ENCODE results near the gene ZDHHC24. TPM values are rescaled to one million over a fixed set of nuclear protein-coding genes. Genes with fewer than 3 reads are reported as not detected.
"Not testable (repeated sequence)": the region's sequence is repeated elsewhere in the genome, so short reads cannot be mapped to it uniquely, and the experiment has no call there.

Gene ZDHHC24
- total RNA-seq, 1 donor from 2014 or later, result 26.2 TPM

DNA sequence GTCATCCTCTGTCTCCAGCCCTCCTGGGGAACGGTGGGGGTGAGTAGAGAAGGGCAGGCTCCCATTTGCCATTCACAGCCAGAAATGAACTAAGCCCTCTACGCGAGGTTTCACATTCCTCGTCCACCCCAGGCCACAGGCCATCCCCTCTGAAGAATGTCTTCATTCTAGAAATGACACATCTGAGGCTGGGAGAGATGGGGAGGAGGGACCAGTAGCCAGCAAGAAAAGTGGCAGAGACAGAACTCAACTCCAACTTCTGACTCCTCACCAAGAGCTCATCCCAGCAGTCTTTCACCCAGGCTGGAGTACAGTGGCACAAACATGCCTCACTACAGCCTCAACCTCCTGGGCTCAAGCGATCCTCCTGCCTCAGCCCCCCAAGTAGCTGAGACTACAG lies 19.1 kb upstream of the ZDHHC24 start:
- DNase-seq, result no peak

DNA sequence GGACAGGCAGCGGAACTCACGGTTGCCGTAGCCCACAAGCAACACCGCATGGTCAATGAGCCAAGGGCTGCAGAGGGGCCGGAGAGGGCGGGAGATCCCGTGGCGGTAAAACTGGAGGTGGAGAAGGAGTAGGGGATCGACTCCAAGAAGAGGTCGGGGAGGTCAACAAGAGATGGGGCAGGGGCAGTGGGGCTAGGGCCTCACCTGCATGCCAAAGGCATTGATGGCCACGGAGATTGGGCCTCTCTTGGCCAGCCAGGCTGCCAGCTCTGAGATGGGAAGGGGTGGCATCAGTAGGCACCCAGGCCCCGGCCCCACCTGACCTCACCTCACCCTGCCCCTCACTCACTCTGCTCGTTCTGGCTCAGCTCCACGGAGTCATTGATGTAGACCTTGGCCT lies 18.7 kb upstream of the ZDHHC24 start:
- DNase-seq, result no peak

DNA sequence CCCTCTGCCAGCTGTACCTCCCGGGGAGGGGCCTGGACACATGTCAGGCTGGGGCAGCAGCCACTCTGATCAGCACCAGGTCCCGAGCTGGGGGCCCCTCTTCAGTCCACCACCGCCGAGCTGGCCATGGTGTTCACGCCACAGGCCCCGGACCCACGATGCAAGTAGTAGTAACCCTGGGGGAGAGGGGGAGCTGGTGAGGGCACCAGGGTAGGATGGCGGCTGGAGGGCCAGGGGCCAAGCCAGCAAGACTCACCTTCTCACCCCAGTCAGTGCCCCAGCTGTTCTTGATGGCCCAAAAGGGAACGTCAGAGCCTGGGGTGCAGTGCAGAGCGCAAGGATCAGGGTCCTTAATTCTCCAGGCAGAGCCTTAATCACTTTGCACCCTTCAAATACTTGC lies 18.0 kb upstream of the ZDHHC24 start:
- no peak for DNase-seq

DNA sequence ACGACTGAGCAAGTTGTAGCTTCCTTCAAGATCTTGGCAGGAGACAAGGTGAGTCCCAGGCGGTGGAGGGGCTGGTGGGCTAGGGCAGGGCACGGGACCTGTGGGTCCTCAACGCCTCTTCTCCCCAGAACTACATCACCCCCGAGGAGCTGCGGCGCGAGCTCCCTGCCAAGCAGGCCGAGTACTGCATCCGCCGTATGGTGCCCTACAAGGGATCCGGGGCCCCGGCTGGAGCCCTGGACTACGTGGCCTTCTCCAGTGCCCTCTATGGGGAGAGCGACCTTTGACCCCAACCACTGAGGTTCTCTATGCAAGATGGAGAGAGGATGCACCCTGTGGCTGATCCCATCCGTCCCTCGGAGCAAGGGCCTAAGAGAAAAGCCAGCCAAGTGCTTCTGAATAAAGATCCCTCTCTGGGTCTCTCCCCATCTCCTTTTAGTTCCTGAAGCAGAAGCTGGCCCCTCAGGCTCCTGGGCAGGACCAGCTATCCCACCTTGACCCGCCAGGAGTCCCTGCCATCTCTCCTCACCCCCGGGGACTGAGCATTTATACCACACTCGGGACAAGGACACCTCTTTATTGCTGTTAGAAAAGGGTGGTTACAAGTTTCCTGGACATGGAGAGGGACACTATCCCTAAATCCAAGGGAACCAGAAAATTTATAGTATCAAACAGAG lies 17.2 kb upstream of the ZDHHC24 start:
- no peak for DNase-seq

DNA sequence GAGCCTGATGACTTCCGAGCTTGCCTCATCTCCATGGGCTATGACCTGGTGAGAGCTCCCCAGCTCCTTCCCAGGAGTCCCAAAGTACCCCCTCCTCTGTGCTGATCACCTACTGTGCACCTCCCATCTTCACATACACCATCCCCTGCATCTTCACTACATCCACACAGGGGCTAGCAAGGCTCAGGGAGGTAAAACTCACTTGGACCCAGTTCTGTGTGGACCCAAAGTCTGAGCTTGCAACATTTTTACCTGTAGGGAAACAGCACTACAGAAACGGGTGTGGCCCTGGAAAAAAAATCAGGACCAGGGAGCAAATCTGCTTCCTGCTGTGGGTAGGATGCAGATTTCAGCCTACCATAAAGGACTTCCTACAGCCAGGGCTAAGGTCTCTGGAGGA lies 16.4 kb upstream of the ZDHHC24 start:
- DNase-seq, result no peak

DNA sequence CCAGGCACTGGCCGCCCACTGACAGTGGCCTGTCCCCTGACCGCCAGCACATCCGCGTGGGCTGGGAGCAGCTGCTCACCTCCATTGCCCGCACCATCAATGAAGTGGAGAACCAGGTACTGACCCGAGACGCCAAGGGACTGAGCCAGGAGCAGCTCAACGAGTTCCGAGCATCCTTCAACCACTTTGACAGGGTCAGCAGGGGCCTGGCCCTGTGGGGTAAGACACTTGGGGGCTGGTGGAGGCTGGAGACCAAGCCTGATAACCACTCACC lies 16.1 kb upstream of the ZDHHC24 start:
- DNase-seq, result no peak

DNA sequence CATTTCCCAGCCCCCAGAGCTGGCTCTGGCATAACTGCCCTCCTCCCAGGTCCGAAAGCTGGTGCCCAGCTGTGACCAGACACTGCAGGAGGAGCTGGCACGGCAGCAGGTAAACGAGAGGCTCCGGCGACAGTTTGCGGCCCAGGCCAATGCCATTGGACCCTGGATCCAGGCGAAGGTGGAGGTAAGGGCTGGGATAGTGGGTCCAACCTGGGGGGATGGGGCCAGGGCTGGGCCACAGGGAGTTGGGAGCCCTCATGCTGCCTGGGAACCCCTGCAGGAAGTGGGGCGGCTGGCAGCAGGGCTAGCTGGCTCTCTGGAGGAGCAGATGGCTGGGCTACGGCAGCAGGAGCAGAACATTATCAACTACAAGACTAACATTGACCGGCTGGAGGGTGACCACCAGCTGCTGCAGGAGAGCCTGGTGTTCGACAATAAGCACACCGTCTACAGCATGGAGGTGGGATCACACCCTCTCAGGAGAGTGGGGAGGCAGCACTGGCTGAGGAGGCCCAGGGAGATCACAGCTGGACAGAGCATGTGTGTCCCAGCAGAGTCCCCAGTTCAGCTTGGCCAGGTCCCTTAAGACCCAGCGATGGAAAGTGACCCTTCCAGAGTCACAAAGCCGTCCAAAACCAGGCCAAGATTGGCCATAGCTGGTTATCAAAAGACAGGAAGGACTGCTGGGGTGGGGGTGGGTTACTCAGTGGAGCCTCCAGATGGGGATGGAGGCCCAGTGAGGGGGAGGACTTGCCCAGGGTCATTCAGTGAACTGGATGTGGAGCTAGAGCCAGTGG lies 15.5 kb upstream of the ZDHHC24 start:
- no peak for DNase-seq

DNA sequence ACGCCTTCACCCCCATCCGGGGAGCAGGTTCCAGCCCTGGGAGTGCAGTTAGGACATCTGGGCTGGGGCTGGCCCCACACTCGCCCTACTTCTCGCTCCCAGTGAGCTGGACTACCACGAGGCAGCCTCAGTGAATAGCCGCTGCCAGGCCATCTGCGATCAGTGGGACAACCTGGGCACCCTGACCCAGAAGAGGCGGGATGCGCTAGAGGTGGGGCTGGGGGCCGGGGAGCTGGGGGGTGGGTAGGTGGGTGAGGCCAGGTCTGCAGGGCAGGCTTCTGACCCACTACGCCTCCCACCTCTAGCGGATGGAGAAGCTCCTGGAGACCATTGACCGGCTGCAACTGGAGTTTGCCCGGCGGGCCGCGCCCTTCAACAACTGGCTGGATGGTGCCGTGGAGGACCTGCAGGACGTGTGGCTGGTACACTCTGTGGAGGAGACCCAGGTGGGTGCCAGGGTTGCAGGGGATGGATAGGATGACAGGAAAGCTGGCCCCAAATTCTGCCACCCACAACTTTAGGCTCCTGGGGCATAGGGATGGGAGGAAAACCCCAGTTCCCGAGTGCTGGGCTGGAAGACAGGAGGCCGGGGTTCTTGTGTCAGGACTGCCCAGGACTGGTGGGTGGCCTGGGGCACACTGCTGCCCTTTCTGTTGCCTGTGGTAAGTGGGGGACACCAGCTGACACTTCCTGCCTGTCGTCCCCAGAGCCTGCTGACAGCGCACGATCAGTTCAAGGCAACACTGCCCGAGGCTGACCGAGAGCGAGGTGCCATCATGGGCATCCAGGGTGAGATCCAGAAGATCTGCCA lies 14.2 kb upstream of the ZDHHC24 start:
- no peak for DNase-seq

DNA sequence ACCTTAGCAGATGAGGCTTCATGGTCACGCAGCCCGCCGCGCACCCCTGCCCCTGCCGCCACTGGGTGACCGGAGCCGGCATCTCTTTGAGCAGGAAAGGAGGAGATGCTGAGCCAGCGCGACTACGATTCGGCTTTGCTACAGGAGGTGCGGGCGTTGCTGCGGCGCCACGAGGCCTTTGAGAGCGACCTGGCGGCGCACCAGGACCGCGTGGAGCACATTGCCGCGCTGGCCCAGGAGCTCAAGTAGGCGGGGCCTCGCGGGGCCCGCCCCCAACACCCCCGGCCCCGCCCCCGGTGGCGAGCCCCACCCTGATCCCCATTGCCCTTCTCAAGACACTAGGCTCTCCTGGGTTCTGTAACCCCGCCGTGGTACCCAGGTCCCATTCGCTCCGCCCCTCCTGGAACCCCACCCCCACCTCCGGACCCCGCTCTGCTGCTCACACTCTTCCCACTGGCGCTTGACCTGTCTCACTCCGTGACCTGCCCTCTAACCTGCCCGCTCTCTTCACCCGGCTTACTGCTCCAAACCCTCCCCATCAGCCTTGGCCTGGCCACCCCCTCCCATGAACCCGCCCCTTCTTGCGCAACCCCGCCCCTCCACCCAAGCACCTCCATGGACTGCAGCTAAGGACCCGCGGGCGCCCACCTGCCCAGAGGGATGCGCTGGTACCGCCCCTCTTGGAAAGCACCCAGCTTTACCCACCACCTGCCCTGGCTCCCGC lies 13.5 kb upstream of the ZDHHC24 start:
- no peak for DNase-seq

DNA sequence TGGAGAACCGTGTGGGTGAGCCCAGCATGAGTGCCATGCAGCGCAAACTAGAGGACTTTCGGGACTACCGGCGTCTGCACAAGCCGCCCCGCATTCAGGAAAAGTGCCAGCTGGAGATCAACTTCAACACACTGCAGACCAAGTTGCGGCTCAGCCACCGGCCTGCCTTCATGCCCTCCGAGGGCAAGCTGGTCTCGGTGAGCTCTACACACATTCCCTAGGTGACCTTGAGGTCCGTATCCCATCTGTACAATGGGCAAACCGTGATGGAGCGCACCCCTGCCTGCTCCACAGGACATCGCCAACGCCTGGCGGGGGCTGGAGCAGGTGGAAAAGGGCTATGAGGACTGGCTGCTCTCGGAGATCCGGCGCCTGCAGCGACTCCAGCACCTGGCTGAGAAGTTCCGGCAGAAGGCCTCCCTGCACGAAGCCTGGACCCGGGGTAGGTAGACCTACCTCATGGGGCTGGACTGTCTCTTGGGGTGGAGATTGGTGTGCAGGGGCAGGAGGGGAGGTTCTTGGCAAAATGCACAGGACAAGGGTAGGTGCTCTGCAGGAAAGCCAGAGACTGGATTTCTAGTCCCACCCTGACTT lies 12.0 kb upstream of the ZDHHC24 start:
- no peak for DNase-seq

DNA sequence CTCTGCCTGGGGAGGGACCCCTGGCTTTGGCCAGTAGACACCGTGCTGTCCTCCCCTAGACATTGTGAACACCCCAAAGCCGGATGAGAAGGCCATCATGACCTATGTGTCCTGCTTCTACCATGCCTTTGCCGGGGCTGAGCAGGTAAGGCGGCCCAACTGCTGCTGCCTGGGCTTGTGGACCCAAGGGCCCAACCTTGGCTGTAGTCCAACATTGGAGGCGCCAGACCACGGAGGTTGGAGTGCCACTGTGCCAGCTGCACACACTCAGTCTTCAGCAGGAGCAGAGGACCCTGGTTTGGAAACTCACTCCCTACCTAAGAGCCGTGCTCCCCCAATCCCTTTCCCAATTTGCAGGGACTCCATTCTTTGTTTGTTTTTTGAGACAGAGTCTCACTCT lies 10.2 kb upstream of the ZDHHC24 start:
- DNase-seq, result no peak

DNA sequence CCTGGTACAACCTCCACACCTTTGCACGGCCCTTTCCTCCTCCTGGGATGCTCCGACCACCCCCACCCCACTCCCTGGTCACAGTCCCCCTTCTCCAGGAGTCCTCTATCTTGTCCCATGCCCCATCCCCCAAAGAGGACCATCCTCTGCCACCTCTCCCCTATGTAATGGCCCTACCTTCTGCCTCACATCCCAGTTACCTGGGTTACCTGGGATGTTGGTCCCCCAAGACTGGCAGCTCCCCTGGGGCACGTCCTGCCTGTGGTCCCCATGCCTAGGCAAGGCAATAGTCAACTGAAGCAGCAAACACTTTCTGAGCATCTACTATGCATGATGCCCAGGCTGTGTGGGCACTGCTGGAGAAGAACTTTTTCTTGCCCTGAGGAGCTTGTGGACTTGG lies 9.6 kb upstream of the ZDHHC24 start:
- no peak for DNase-seq

DNA sequence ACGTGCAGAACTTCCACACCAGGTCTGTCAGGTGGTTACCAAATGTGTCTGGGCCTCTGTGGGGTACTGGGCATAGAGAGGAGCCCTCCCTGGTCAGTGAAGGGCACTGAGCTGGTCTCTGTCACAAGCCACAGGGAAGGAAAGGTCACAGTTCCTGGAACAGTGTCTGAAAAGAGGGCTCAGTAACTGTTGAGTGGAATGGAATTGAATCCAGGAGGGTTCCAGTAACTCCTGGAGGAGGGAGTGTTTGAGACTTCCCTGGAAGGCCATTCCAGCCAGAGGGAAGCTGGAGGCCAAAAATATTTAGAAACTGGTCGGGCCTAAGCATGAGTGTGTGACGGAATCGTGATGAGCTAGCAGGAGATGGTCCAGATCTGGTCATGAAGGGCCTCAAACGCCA lies 8.8 kb upstream of the ZDHHC24 start:
- no peak for DNase-seq

DNA sequence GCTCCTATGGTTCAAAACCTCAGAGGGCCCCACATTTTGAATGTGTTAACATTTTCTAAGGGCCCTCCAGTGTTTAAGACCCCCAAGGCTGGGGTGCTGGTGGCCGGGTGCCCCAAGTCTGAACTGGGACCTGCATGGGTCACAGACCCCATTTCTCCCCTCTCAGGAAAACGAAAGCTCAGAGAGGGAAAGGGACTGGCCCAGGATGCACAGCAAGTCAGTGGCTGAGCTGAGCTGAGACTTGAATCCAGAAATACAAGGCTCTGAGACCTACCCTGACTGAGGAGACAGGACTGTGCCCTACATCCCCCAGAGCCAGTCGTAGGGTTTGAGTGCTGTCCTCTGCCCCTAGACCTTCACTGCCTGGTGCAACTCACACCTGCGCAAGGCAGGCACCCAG lies 5.0 kb upstream of the ZDHHC24 start:
- DNase-seq, result no peak

DNA sequence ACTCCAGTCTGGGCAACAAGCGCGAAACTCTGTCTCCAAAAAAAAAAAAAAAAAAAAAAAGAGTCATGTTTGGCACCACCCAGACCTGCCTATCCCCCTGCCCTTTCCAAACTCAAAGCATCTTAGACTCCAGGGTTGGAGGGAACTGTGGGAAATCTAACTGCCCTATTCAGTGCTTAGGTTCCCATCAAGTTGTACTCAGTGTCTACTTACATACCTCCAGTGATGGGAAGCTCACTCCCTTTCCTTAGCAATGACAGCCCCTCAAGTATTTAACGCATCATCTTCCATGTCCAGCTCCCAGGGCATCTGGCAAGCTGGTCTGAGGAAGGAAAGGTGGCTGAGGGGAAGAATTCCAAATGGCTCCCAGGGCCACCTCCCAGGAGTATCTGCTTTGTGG lies 3.8 kb upstream of the ZDHHC24 start:
- no peak for DNase-seq

DNA sequence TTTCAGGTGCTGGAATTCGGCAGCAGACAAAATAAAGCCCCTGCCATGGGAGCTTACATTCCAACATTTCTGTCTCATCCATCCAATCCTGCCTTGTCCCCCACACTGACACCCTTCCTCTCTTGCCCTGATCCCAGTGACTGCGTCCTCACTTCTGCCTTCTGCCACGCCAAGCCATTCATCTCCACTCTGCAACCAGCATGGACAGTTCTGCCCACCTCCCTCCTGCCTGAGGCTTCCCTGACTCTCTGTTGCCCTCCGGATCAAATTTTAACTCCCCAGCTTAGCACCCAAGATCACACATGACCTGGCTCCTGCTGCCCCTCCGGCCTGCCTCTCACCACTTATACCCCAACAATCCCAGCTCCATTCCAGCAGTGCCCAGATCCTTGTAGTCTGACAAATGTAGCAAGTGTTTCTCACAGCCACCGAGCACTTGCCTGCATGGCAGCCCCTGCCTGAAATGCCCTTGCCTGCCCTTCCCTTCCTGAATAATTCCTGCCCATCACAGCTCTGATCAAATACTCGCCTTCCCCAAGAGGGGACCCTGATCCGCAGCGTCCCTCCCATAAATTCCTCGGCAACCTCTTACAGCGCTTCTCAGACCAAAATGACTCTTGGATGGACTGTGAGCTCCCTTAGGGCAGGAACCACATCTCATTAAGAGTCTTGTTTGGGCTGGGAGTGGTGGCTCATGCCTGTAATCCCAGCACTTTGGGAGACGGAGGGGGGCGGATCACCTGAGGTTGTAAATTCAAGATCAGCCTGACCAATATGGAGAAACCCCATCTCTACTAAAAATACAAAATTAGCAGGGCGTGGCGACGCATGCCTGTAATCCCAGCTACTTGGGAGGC lies 3.2 kb upstream of the ZDHHC24 start:
- no peak for DNase-seq

DNA sequence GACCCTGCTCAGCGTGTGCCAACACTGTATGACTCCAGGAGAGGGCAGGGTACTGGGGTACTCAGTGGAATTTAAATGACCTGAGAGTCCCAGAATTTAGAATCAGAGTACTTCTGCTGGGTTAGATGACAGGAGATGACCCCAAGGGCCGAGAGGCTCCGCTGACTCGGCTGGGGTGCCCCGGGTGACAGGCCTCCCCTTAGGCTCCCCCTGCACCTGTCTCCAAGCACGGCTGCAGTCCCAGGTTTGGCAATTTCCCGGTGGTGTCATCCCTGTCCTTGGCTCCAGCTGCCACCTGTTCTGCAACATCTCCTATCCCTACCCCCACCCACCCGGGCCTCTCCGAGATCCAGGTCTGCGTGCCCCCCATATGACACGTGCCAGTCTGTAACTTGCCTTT lies 2.2 kb upstream of the ZDHHC24 start:
- no peak for DNase-seq

DNA sequence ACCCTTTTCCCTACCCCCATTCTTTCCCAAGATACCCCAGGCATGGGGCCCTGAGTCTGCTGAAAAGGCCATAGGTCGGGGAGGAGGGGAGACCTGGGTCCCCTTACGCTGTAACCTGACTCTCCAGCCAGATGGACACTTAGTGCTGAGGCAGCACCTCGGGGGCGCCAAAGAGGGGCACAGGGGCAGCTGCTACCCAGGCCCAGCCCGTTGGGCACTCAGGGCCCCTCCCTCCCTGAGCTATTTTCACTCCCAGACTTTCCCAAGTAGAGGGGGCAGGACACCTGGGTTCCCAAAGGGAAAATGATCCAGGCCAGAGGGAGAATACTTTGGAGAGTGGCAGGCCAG lies 1.8 kb upstream of the ZDHHC24 start:
- DNase-seq, result no peak

DNA sequence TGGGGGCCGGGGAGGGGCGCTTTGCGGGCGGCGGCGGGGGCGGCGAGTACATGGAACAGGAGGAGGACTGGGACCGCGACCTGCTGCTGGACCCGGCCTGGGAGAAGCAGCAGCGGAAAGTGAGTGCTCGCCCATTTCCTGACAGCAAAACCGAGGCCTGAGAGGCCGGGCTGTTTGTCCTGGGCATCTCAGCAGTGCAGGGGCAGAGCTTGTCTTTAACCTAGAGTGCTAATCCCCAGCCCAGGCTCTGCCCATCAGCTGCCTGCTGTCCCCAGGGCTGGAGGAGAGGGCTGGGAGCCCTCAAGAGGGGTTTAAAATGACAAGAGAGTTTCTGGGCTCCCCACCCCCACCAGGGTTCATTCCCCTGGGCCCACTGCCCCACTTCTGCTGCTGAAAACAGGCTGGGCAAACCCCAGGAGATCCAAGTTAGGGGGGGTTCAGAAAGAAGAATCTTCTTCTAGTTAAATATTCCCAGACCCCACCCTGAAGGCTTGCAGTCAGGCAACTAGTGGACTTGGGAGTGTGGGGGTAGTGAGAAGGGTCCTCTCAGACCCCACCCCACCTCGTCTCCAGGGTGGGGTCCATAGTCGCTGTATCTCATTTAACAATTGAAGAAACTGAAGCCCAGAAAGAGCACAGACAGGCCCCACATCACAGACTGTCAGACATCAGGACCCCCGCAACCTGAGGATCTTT lies 1.3 kb upstream of the ZDHHC24 start:
- DNase-seq, result no peak

DNA sequence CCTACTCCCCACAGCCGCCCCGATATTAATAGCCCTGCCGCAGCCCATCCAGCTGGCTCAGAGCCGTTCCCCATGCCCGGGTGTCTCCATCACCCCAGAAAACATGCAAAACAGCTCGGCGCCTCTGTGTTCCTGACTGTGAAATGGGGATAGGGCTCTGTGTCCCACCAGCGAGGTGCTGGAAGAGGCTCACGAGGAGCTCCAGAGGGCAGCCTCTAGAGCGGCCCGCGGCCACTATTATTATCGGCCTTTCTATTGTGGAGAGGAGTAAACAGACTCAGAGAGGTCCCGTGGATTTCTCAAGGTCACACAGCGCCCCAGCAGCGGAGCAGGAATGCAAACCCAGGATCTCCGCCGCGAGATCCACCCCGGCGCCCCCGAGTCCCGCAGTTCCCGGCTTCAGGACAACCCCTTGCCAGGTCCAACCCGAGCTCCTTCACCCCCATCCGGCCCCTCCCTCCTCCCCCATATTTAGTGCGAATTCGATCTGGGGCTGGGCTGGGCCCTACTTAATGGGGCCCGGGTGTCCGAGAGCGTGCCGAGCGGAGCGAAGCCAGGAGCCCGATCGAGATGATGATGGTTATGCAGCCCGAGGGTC lies 619 bp upstream of the ZDHHC24 start, which contains the start of gene ACTN3:
Gene ACTN3, plus strand, starts transcription at position 536 of the 598 bp plus-strand sequence. Its CDS starts 35 bp downstream, at position 571.
- no peak for DNase-seq

DNA sequence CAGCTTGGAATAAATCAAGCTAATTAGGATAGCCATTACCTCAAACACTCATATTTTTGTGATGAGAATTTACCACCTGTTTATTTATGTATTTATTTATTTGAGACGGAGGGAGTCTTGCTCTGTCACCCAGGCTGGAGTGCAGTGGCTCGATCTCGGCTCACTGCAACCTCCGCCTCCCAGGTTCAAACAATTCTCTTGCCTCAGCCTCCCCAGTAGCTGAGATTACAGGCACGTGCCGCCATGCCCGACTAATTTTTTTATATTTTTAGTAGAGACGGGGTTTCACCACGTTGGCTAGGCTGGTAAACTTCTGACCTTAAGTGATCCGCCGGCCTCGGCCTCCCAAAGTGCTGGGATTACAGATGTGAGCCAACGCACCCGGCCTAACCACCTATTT lies 896 bp downstream of the ZDHHC24 start:
- not testable (repeated sequence) for DNase-seq

Data from dermis blood vessel endothelial cell (primary cell).